GM12864 (cell line): Measurements from ENCODE around the gene INTS11.

Experiments used
- DNase-seq: peaks from one replicate; pipeline ENCODE4 v3.0.0-alpha.2; 2011; ENCODE audit warnings: low read depth
- H3K4me3 ChIP-seq: 2 replicates; pipeline ENCODE4 v1.5.1; 2011; ENCODE audit warnings: mild to moderate bottlenecking, low read depth, low read length, control low read depth
- CTCF ChIP-seq: IDR thresholded peaks from 2 replicates; pipeline ENCODE4 v1.5.1; 2011; ENCODE audit warnings: low read depth, mild to moderate bottlenecking, moderate library complexity, low read length, control low read depth, inconsistent platforms; ENCODE audit errors: missing control alignments

Gene INTS11

GRCh38 chr1:1340791-1341548 is 16.5 kb upstream of the INTS11 start:
- TF ChIP-seq CTCF, result no peak
- no peak for DNase-seq
- no peak overlapping the region for H3K4me3 ChIP-seq

GRCh38 chr1:1340185-1340584 is 15.7 kb upstream of the INTS11 start:
- DNase-seq, result no peak
- no peak overlapping the region for H3K4me3 ChIP-seq
- no peak for TF ChIP-seq CTCF

GRCh38 chr1:1338278-1338677 is 13.8 kb upstream of the INTS11 start:
- no peak for DNase-seq

GRCh38 chr1:1337793-1338147 is 13.3 kb upstream of the INTS11 start:
- no peak for DNase-seq
- no peak for TF ChIP-seq CTCF

More at GRCh38 chr1:1338278-1338677, 13.8 kb upstream of the INTS11 start:
- no peak overlapping the region for H3K4me3 ChIP-seq
- TF ChIP-seq CTCF, result no peak

GRCh38 chr1:1336931-1337792 is 12.7 kb upstream of the INTS11 start:
- H3K4me3 ChIP-seq, result no peak overlapping the region
- no peak for DNase-seq
- TF ChIP-seq CTCF, result no peak

More at GRCh38 chr1:1337793-1338147, 13.3 kb upstream of the INTS11 start:
- no peak overlapping the region for H3K4me3 ChIP-seq

- H3K4me3 ChIP-seq, result no peak overlapping the region
Observed at GRCh38 chr1:1336446-1336845, 12.0 kb upstream of the INTS11 start.

More at GRCh38 chr1:1336446-1336845, 12.0 kb upstream of the INTS11 start:
- DNase-seq, result no peak
- TF ChIP-seq CTCF, result no peak
